ENCODE measurements around the gene TSPAN16.

- no peak for TF ChIP-seq CTCF (IDR thresholded peaks at IDR 0.05)
- no peak for TF ChIP-seq POLR2A (IDR thresholded peaks at IDR 0.05)
- TF ChIP-seq EP300 (IDR thresholded peaks at IDR 0.05): no peak
Observed at GRCh38 chr19:11265177-11265784, 30.7 kb upstream of the TSPAN16 start.

Measured in gastroesophageal sphincter (tissue), 3 donors.